ENCODE data around the gene EEPD1. TPM values are rescaled to one million over a fixed set of nuclear protein-coding genes. Genes with fewer than 3 reads are reported as not detected.
A peak's percentile ranks its signal among the peaks of the same experiment; 100 is the strongest.
"Not testable (repeated sequence)": the region's sequence is repeated elsewhere in the genome, so short reads cannot be mapped to it uniquely, and the experiment has no call there.

EEPD1 gene
- 5.3 TPM for polyA plus RNA-seq (2013, experiment 1 of 2)
- polyA plus RNA-seq (2013, experiment 2 of 2) = 7.7 TPM

- peak within 1 kb of the TSS; percentile 67 for H3K4me3 ChIP-seq (ENCODE audit: extremely low read depth, insufficient read depth, low read length, poor library complexity, severe bottlenecking)
- H3K36me3 ChIP-seq (ENCODE audit: control insufficient read depth, insufficient read depth, low read length) = no peaks in the 10 kb centered on the region
- H3K4me1 ChIP-seq (ENCODE audit: control insufficient read depth, insufficient read depth, low read length, poor library complexity, severe bottlenecking) = no peaks in the 10 kb centered on the region
- no peaks in the 10 kb centered on the region for H3K9me3 ChIP-seq (ENCODE audit: control insufficient read depth, low read length)
- peak within 1 kb of the TSS; percentile 47 for H3K27ac ChIP-seq (ENCODE audit: low read depth, low read length, severe bottlenecking)
- 0% methylated on average over 48 to 84 of the region's 88 CpGs for WGBS, 2 experiments (ENCODE audit: insufficient coverage in 2 of 2)
Measured at GRCh38 chr7:36152756-36153570, at the start of gene EEPD1. Gene EEPD1 (plus strand): TSS chr7:36153254. CDS start chr7:36154325, 1,071 bp downstream.

GRCh38 chr7:36103837-36104561 is 49.1 kb upstream of the EEPD1 start:
- H3K4me3 ChIP-seq (ENCODE audit: extremely low read depth, insufficient read depth, low read length, poor library complexity, severe bottlenecking) = no peak overlapping the region
- no peaks in the 10 kb centered on the region for H3K4me1 ChIP-seq (ENCODE audit: control insufficient read depth, insufficient read depth, low read length, poor library complexity, severe bottlenecking)
- no peak overlapping the region for H3K27ac ChIP-seq (ENCODE audit: low read depth, low read length, severe bottlenecking)
- WGBS, 2 experiments (ENCODE audit: insufficient coverage in 2 of 2) = 75 to 86% methylated on average over 1 to 2 of the region's 3 CpGs
- H3K9me3 ChIP-seq (ENCODE audit: control insufficient read depth, low read length) = no peaks in the 10 kb centered on the region
- H3K36me3 ChIP-seq (ENCODE audit: control insufficient read depth, insufficient read depth, low read length) = no peaks in the 10 kb centered on the region

- not testable (repeated sequence) for H3K27ac ChIP-seq (ENCODE audit: low read depth, low read length, severe bottlenecking); H3K36me3 ChIP-seq (ENCODE audit: control insufficient read depth, insufficient read depth, low read length); H3K4me3 ChIP-seq (ENCODE audit: extremely low read depth, insufficient read depth, low read length, poor library complexity, severe bottlenecking); H3K4me1 ChIP-seq (ENCODE audit: control insufficient read depth, insufficient read depth, low read length, poor library complexity, severe bottlenecking); H3K9me3 ChIP-seq (ENCODE audit: control insufficient read depth, low read length)
- 94 to 100% methylated on average over 3 to 6 of the region's 8 CpGs for WGBS, 2 experiments (ENCODE audit: insufficient coverage in 2 of 2)
Measured at GRCh38 chr7:36106972-36107908, 45.8 kb upstream of the EEPD1 start.

GRCh38 chr7:36107926-36108631 is 45.0 kb upstream of the EEPD1 start:
- Histone ChIP-seq H3K27ac (ENCODE audit: low read depth, low read length, severe bottlenecking) (no peak overlapping the region), H3K9me3 (ENCODE audit: control insufficient read depth, low read length) (no peaks in the 10 kb centered on the region), H3K4me3 (ENCODE audit: extremely low read depth, insufficient read depth, low read length, poor library complexity, severe bottlenecking) (no peak overlapping the region), H3K4me1 (ENCODE audit: control insufficient read depth, insufficient read depth, low read length, poor library complexity, severe bottlenecking) (no peaks in the 10 kb centered on the region), H3K36me3 (ENCODE audit: control insufficient read depth, insufficient read depth, low read length) (no peaks in the 10 kb centered on the region)
- WGBS, 2 experiments (ENCODE audit: insufficient coverage in 2 of 2) = 84 to 93% methylated on average over 3 to 4 of the region's 4 CpGs

GRCh38 chr7:36109013-36109627 is 43.9 kb upstream of the EEPD1 start:
- Histone ChIP-seq H3K9me3 (ENCODE audit: control insufficient read depth, low read length) (no peaks in the 10 kb centered on the region), H3K36me3 (ENCODE audit: control insufficient read depth, insufficient read depth, low read length) (no peaks in the 10 kb centered on the region), H3K4me3 (ENCODE audit: extremely low read depth, insufficient read depth, low read length, poor library complexity, severe bottlenecking) (no peak overlapping the region), H3K27ac (ENCODE audit: low read depth, low read length, severe bottlenecking) (no peak overlapping the region), H3K4me1 (ENCODE audit: control insufficient read depth, insufficient read depth, low read length, poor library complexity, severe bottlenecking) (no peaks in the 10 kb centered on the region)
- WGBS, 2 experiments (ENCODE audit: insufficient coverage in 2 of 2) = 75 to 80% methylated on average over 5 to 6 of the region's 6 CpGs

GRCh38 chr7:36110584-36110983 is 42.5 kb upstream of the EEPD1 start:
- no peak overlapping the region for H3K27ac ChIP-seq (ENCODE audit: low read depth, low read length, severe bottlenecking)
- 100% methylated on average over 1 to 3 of the region's 3 CpGs for WGBS, 2 experiments (ENCODE audit: insufficient coverage in 2 of 2)
- no peaks in the 10 kb centered on the region for H3K36me3 ChIP-seq (ENCODE audit: control insufficient read depth, insufficient read depth, low read length)
- H3K4me3 ChIP-seq (ENCODE audit: extremely low read depth, insufficient read depth, low read length, poor library complexity, severe bottlenecking) = no peak overlapping the region
- H3K4me1 ChIP-seq (ENCODE audit: control insufficient read depth, insufficient read depth, low read length, poor library complexity, severe bottlenecking) = peaks cover 3% of the 10 kb centered on the region
- H3K9me3 ChIP-seq (ENCODE audit: control insufficient read depth, low read length) = no peaks in the 10 kb centered on the region

GRCh38 chr7:36112969-36113368 is 40.1 kb upstream of the EEPD1 start:
- Histone ChIP-seq H3K4me1 (ENCODE audit: control insufficient read depth, insufficient read depth, low read length, poor library complexity, severe bottlenecking) (peaks cover 14% of the 10 kb centered on the region), H3K36me3 (ENCODE audit: control insufficient read depth, insufficient read depth, low read length) (no peaks in the 10 kb centered on the region), H3K4me3 (ENCODE audit: extremely low read depth, insufficient read depth, low read length, poor library complexity, severe bottlenecking) (no peak overlapping the region), H3K27ac (ENCODE audit: low read depth, low read length, severe bottlenecking) (no peak overlapping the region), H3K9me3 (ENCODE audit: control insufficient read depth, low read length) (no peaks in the 10 kb centered on the region)
- 86 to 93% methylated on average over 2 of the region's 2 CpGs for WGBS, 2 experiments (ENCODE audit: insufficient coverage in 2 of 2)

GRCh38 chr7:36114355-36114754 is 38.7 kb upstream of the EEPD1 start:
- H3K4me3 ChIP-seq (ENCODE audit: extremely low read depth, insufficient read depth, low read length, poor library complexity, severe bottlenecking) = no peak overlapping the region
- no peak overlapping the region for H3K27ac ChIP-seq (ENCODE audit: low read depth, low read length, severe bottlenecking)
- H3K36me3 ChIP-seq (ENCODE audit: control insufficient read depth, insufficient read depth, low read length) = no peaks in the 10 kb centered on the region
- H3K9me3 ChIP-seq (ENCODE audit: control insufficient read depth, low read length) = no peaks in the 10 kb centered on the region
- 100% methylated on average over 1 of the region's 1 CpG; no CpG with 5 or more reads in 1 of the 2 experiments for WGBS, 2 experiments (ENCODE audit: insufficient coverage in 2 of 2)
- H3K4me1 ChIP-seq (ENCODE audit: control insufficient read depth, insufficient read depth, low read length, poor library complexity, severe bottlenecking) = peaks cover 14% of the 10 kb centered on the region

GRCh38 chr7:36115448-36116321 is 37.4 kb upstream of the EEPD1 start:
- H3K27ac ChIP-seq (ENCODE audit: low read depth, low read length, severe bottlenecking) = peak overlapping the region; percentile 86

More at GRCh38 chr7:36115448-36116321, 37.4 kb upstream of the EEPD1 start:
- no peaks in the 10 kb centered on the region for H3K9me3 ChIP-seq (ENCODE audit: control insufficient read depth, low read length)
- H3K4me3 ChIP-seq (ENCODE audit: extremely low read depth, insufficient read depth, low read length, poor library complexity, severe bottlenecking) = no peak overlapping the region
- H3K36me3 ChIP-seq (ENCODE audit: control insufficient read depth, insufficient read depth, low read length) = no peaks in the 10 kb centered on the region
- H3K4me1 ChIP-seq (ENCODE audit: control insufficient read depth, insufficient read depth, low read length, poor library complexity, severe bottlenecking) = peaks cover 14% of the 10 kb centered on the region
- 94 to 97% methylated on average over 2 to 6 of the region's 9 CpGs for WGBS, 2 experiments (ENCODE audit: insufficient coverage in 2 of 2)
